IMR-90 (cell line): ENCODE measurements around the gene KICS2. TPM values are rescaled to one million over a fixed set of nuclear protein-coding genes. Genes with fewer than 3 reads are reported as not detected.

ENCODE experiments used
- ATAC-seq: fragments of 200-7000 bp; cut with Tn5 transposase; 2 replicates; pipeline ENCODE4 v1.9.1; 2020; ENCODE audit warnings: low read depth, mild to moderate bottlenecking, moderate library complexity
- BruUV-seq: library from RNA; stranded (reverse); fragments of 400-500 nt; replicated peaks from 2 replicates; lab custom pipeline; 2021; lab: Mats Ljungman, UMichigan
- CTCF ChIA-PET: fragments of 300-600 bp; formaldehyde crosslinking; extraction: SDS; loops from one replicate; lab custom pipeline; 2021; ENCODE audit warnings: antibody characterized with exemption; lab: Yijun Ruan, JAX
- POLR2A ChIA-PET: fragments of 300-600 bp; sonication (Branson Sonifier 250); formaldehyde crosslinking; loops from one replicate; lab custom pipeline; 2022; ENCODE audit warnings: antibody characterized with exemption; ENCODE audit not compliant: unreplicated experiment; lab: Charles Lee
- DNase-seq: peaks from one replicate; pipeline ENCODE4 v3.0.0; 2013
- H2AFZ ChIP-seq: replicated peaks from 2 replicates; pipeline ENCODE3; 2013; ENCODE audit warnings: low read length, mild to moderate bottlenecking; ENCODE audit not compliant: poor library complexity
- H2AK5ac ChIP-seq: 2 replicates; pipeline ENCODE4 v1.6.1; 2013; ENCODE audit warnings: low read depth, low read length, inconsistent platforms
- H2AK9ac ChIP-seq: replicated peaks from 2 replicates; pipeline ENCODE3; 2013; ENCODE audit warnings: mild to moderate bottlenecking, low read depth, low read length, moderate library complexity; ENCODE audit not compliant: poor library complexity
- H2BK120ac ChIP-seq: 2 replicates; pipeline ENCODE4 v1.6.1; 2013; ENCODE audit warnings: low read depth, low read length, inconsistent platforms
- H2BK15ac ChIP-seq: 3 replicates; pipeline ENCODE4 v1.6.1; 2013; ENCODE audit warnings: low read depth, low read length, inconsistent platforms
- H2BK20ac ChIP-seq: 2 replicates; pipeline ENCODE4 v1.6.1; 2013; ENCODE audit warnings: low read depth, mild to moderate bottlenecking, inconsistent platforms, low read length, moderate library complexity
- H2BK5ac ChIP-seq: 2 replicates; pipeline ENCODE4 v1.6.1; 2013; ENCODE audit warnings: mild to moderate bottlenecking, low read depth, low read length, inconsistent platforms; ENCODE audit not compliant: poor library complexity, severe bottlenecking
- H3K14ac ChIP-seq: replicated peaks from 2 replicates; pipeline ENCODE4 v1.6.1; 2013; ENCODE audit warnings: low read depth, low read length, inconsistent platforms
- H3K18ac ChIP-seq: 2 replicates; pipeline ENCODE4 v1.6.1; 2013; ENCODE audit warnings: low read depth, low read length, control low read depth
- H3K23ac ChIP-seq: 2 replicates; pipeline ENCODE4 v1.6.1; 2013; ENCODE audit warnings: low read depth, low read length, inconsistent platforms
- H3K27ac ChIP-seq: 2 replicates; pipeline ENCODE4 v1.5.1; 2013; ENCODE audit warnings: mild to moderate bottlenecking, control low read depth, low read length; ENCODE audit not compliant: insufficient read depth
- H3K27me3 ChIP-seq: 2 replicates; pipeline ENCODE4 v1.6.1; 2013; ENCODE audit warnings: low read length; ENCODE audit not compliant: control insufficient read depth, insufficient read depth
- H3K36me3 ChIP-seq: 2 replicates; pipeline ENCODE4 v1.6.1; 2013; ENCODE audit warnings: low read length, mixed read lengths; ENCODE audit not compliant: control insufficient read depth, insufficient read depth
- H3K4ac ChIP-seq: 2 replicates; pipeline ENCODE4 v1.6.1; 2013; ENCODE audit warnings: low read depth, low read length, inconsistent platforms
- H3K4me1 ChIP-seq: 2 replicates; pipeline ENCODE4 v1.6.1; 2013; ENCODE audit warnings: low read length, mixed read lengths; ENCODE audit not compliant: control insufficient read depth, insufficient read depth
- H3K4me2 ChIP-seq: 2 replicates; pipeline ENCODE4 v1.6.1; 2013; ENCODE audit warnings: low read depth, mild to moderate bottlenecking, control low read depth, low read length, moderate library complexity
- H3K4me3 ChIP-seq: 2 replicates; pipeline ENCODE4 v1.5.1; 2013; ENCODE audit warnings: low read depth, mild to moderate bottlenecking, control low read depth, low read length, moderate library complexity; ENCODE audit not compliant: insufficient read depth
- H3K56ac ChIP-seq: 2 replicates; pipeline ENCODE4 v1.6.1; 2013; ENCODE audit warnings: low read length, inconsistent platforms; ENCODE audit not compliant: insufficient read depth; ENCODE audit errors: extremely low read depth
- H3K79me1 ChIP-seq, 2 experiments: 2 replicates each; pipeline ENCODE4 v1.6.1; 2013; ENCODE audit warnings: low read length in 2 of 2, inconsistent platforms in 1 of 2, low read depth in 1 of 2
- H3K9ac ChIP-seq: 2 replicates; pipeline ENCODE4 v1.6.1; 2013; ENCODE audit warnings: low read depth, low read length, control low read depth
- H3K9me1 ChIP-seq: 2 replicates; pipeline ENCODE4 v1.6.1; 2013; ENCODE audit warnings: low read length, inconsistent platforms; ENCODE audit not compliant: insufficient read depth
- H3K9me3 ChIP-seq: 2 replicates; pipeline ENCODE4 v1.6.1; 2013; ENCODE audit warnings: low read length; ENCODE audit not compliant: control insufficient read depth, insufficient read depth
- H4K20me1 ChIP-seq: 2 replicates; pipeline ENCODE4 v1.6.1; 2013; ENCODE audit warnings: low read length, inconsistent platforms; ENCODE audit not compliant: insufficient read depth
- H4K5ac ChIP-seq: 2 replicates; pipeline ENCODE4 v1.6.1; 2013; ENCODE audit warnings: mild to moderate bottlenecking, low read depth, low read length, control low read depth
- H4K8ac ChIP-seq, 2 experiments: 2 replicates each; pipeline ENCODE4 v1.6.1; 2013; ENCODE audit warnings: low read depth in 2 of 2, low read length in 2 of 2, control low read depth in 1 of 2, inconsistent platforms in 1 of 2
- H4K91ac ChIP-seq: 2 replicates; pipeline ENCODE4 v1.6.1; 2013; ENCODE audit warnings: low read depth, low read length, inconsistent platforms; ENCODE audit not compliant: insufficient read depth
- CEBPB ChIP-seq: IDR thresholded peaks from 2 replicates; pipeline ENCODE4 v1.6.1; 2012; ENCODE audit warnings: low read depth, low read length, improper control_type of control experiment
- CHD1 ChIP-seq: IDR thresholded peaks from 2 replicates; pipeline ENCODE4 v1.6.1; 2012; ENCODE audit warnings: low read depth, low read length, improper control_type of control experiment
- MAZ ChIP-seq: IDR thresholded peaks from 2 replicates; pipeline ENCODE4 v1.6.1; 2012; ENCODE audit warnings: low read depth, mild to moderate bottlenecking, low read length, improper control_type of control experiment, moderate library complexity, borderline replicate concordance
- MXI1 ChIP-seq: IDR thresholded peaks from 2 replicates; pipeline ENCODE4 v1.6.1; 2012; ENCODE audit warnings: low read depth, mild to moderate bottlenecking, low read length, moderate library complexity, borderline replicate concordance
- POLR2A ChIP-seq: IDR thresholded peaks from 2 replicates; pipeline ENCODE4 v1.6.1; 2012; ENCODE audit warnings: mild to moderate bottlenecking, low read depth, low read length
- RCOR1 ChIP-seq: IDR thresholded peaks from 2 replicates; pipeline ENCODE4 v1.6.1; 2012; ENCODE audit warnings: mild to moderate bottlenecking, low read length, improper control_type of control experiment; ENCODE audit not compliant: insufficient replicate concordance
- WGBS, 2 experiments: methylation state at CpG; one replicate each; pipeline versions ENCODE4 v1.1.5 to v1.1.7; 2013; ENCODE audit warnings: missing lambda C conversion rate in 2 of 2; ENCODE audit not compliant: insufficient read length in 1 of 2; ENCODE audit errors: extremely low coverage in 2 of 2; 5-methylcytosine and 5-hydroxymethylcytosine counted together
- dilution Hi-C: fragments of 300-500 bp; cut with HindIII; formaldehyde crosslinking; loops from one replicate; pipeline ENCODE4 v1.14.3; 2018; ENCODE audit warnings: low sequenced_read_pairs; ENCODE audit not compliant: unreplicated experiment
- in situ Hi-C: fragments of 300-500 bp; cut with MboI; formaldehyde crosslinking; loops from 3 replicates; pipeline ENCODE4 v1.14.3; 2019; ENCODE audit warnings: low sequenced_read_pairs, inconsistent platforms, mixed read lengths
- intact Hi-C: fragments of 100-400 bp; cut with micrococcal nuclease; formaldehyde crosslinking; loops from 2 replicates; pipeline ENCODE4 v1.10.0; 2022
- polyA plus RNA-seq, 3 experiments: library from polyadenylated mRNA; depleted of rRNA; stranded (reverse); fragments of >200 nt; gene quantifications; 2 replicates each; pipeline ENCODE4 v1.2.3, GENCODE V29; 2012; ENCODE audit warnings: low replicate concordance in 1 of 3
- total RNA-seq: library from RNA; depleted of rRNA; stranded (reverse); fragments of >200 nt; gene quantifications from 2 replicates; pipeline ENCODE4 v1.2.3, GENCODE V29; 2012

KICS2 gene
- total and polyA plus RNA-seq, 2 of the 4 experiments (the other 2 are of a cell fraction), result 2.4 to 6.1 TPM

- Histone ChIP-seq H3K27me3 (peaks cover 11% of the 10 kb centered on the region), H3K9me1 (no peaks in the 10 kb centered on the region), H3K9ac (no peak overlapping the region), H4K91ac (no peak overlapping the region), H2AK9ac (no peak overlapping the region), H3K4ac (no peak overlapping the region), H4K5ac (no peak overlapping the region), H2AK5ac (no peak overlapping the region), H2BK5ac (no peak overlapping the region), H2BK120ac (no peak overlapping the region), H3K4me1 (no peaks in the 10 kb centered on the region), H3K56ac (no peak overlapping the region), H3K9me3 (no peaks in the 10 kb centered on the region), H3K4me3 (no peak overlapping the region), H2BK15ac (no peak overlapping the region), H3K23ac (no peak overlapping the region), H3K36me3 (no peaks in the 10 kb centered on the region), H3K14ac (no peak overlapping the region), H2AFZ (no peak overlapping the region), H3K27ac (no peak overlapping the region), H4K8ac (no peak overlapping the region), H2BK20ac (no peak overlapping the region), H3K4me2 (no peak overlapping the region), H3K18ac (no peak overlapping the region), H3K79me1 (no peaks in the 10 kb centered on the region), H4K20me1 (no peaks in the 10 kb centered on the region)
- no peak for DNase-seq
- no peak for TF ChIP-seq POLR2A
- no peak for TF ChIP-seq RCOR1
- no peak for TF ChIP-seq MXI1
- TF ChIP-seq MAZ, result no peak
- TF ChIP-seq CEBPB, result no peak
- no peak for TF ChIP-seq CHD1
- no TSS peak for BruUV-seq
- WGBS, 2 experiments, result no CpG with 5 or more reads among the region's 2 CpGs
- dilution Hi-C loops, result loop anchor here (25.0 kb wide), 1 partner anchor 429 kb away; the partner anchor contains the start of gene SRGAP1
- intact Hi-C loops, result no loop called here
- in situ Hi-C loops, result no loop called here
- POLR2A ChIA-PET, result no interaction called here
- no peak for ATAC-seq
- CTCF ChIA-PET, result no interaction called here
Measured at GRCh38 chr12:64265839-64266238, 43.7 kb upstream of the KICS2 start.
